ENCODE results near the gene INTS11.

The INTS11 gene

GRCh38 chr1:1366699-1367066 lies 42.2 kb upstream of the INTS11 start:
- Histone ChIP-seq H3K4me1 (ENCODE audit: control insufficient read depth in 5 of 5, insufficient read depth in 5 of 5, low read length in 5 of 5) (peaks cover 0 to 12% (median 10%) of the 10 kb centered on the region in 5 donors), H3K4me3 (ENCODE audit: low read depth in 1 of 5, low read length in 5 of 5) (no peak overlapping the region), H3K36me3 (ENCODE audit: control insufficient read depth in 5 of 5, insufficient read depth in 5 of 5, low read length in 5 of 5) (no peaks in the 10 kb centered on the region), H3K9me3 (ENCODE audit: control insufficient read depth in 5 of 5, low read length in 5 of 5) (peaks cover 0 to 10% (median 0%) of the 10 kb centered on the region in 5 donors), H3K27ac (ENCODE audit: low read depth, low read length) (no peak overlapping the region), H3K27me3 (ENCODE audit: control insufficient read depth in 5 of 5, insufficient read depth in 4 of 5, low read length in 5 of 5) (no peaks in the 10 kb centered on the region), H3K9ac (ENCODE audit: low read length in 5 of 5) (no peak overlapping the region)

GRCh38 chr1:1365875-1366698 lies 41.6 kb upstream of the INTS11 start:
- no peaks in the 10 kb centered on the region for H3K36me3 ChIP-seq (ENCODE audit: control insufficient read depth in 5 of 5, insufficient read depth in 5 of 5, low read length in 5 of 5)
- no peaks in the 10 kb centered on the region for H3K27me3 ChIP-seq (ENCODE audit: control insufficient read depth in 5 of 5, insufficient read depth in 4 of 5, low read length in 5 of 5)
- H3K9ac ChIP-seq (ENCODE audit: low read length in 5 of 5) = no peak overlapping the region
- H3K4me3 ChIP-seq (ENCODE audit: low read depth in 1 of 5, low read length in 5 of 5) = no peak overlapping the region
- H3K9me3 ChIP-seq (ENCODE audit: control insufficient read depth in 5 of 5, low read length in 5 of 5) = peaks cover 0 to 10% (median 0%) of the 10 kb centered on the region in 5 donors
- no peak overlapping the region for H3K27ac ChIP-seq (ENCODE audit: low read depth, low read length)
- peaks cover 0 to 13% (median 12%) of the 10 kb centered on the region in 5 donors for H3K4me1 ChIP-seq (ENCODE audit: control insufficient read depth in 5 of 5, insufficient read depth in 5 of 5, low read length in 5 of 5)

GRCh38 chr1:1364266-1364665 lies 39.8 kb upstream of the INTS11 start:
- H3K4me3 ChIP-seq (ENCODE audit: low read depth in 1 of 5, low read length in 5 of 5) = no peak overlapping the region
- peaks cover 0 to 10% (median 0%) of the 10 kb centered on the region in 5 donors for H3K9me3 ChIP-seq (ENCODE audit: control insufficient read depth in 5 of 5, low read length in 5 of 5)
- H3K27ac ChIP-seq (ENCODE audit: low read depth, low read length) = no peak overlapping the region
- peaks cover 3 to 32% (median 30%) of the 10 kb centered on the region in 5 donors for H3K4me1 ChIP-seq (ENCODE audit: control insufficient read depth in 5 of 5, insufficient read depth in 5 of 5, low read length in 5 of 5)
- H3K9ac ChIP-seq (ENCODE audit: low read length in 5 of 5) = no peak overlapping the region
- no peaks in the 10 kb centered on the region for H3K27me3 ChIP-seq (ENCODE audit: control insufficient read depth in 5 of 5, insufficient read depth in 4 of 5, low read length in 5 of 5)
- no peaks in the 10 kb centered on the region for H3K36me3 ChIP-seq (ENCODE audit: control insufficient read depth in 5 of 5, insufficient read depth in 5 of 5, low read length in 5 of 5)

DNA sequence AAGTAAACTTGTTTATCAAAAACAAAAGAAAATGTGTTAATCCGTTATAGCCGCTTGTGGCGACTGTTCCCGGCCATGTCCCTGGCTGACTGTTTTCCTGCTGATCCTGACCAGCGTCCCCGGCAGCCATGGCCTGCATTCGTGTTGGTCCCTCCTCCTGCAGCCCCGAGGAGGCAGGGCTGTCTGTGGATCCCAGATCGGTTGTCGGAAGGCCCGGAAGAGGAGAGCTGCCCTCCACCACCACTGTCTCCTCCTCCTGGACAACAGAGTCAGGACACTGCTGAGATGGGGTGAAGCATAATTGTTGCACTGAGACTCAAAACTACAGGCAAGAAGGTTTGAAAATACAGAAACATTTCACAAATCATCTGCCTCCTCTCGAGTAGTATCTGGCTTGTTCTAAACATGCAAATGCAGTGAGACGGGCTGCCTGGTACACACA lies 37.5 kb upstream of the INTS11 start:
- Histone ChIP-seq H3K4me3 (ENCODE audit: low read depth in 1 of 5, low read length in 5 of 5) (peak overlapping the region in 4 of 5 donors; percentile 5 to 42 (median 19)), H3K9me3 (ENCODE audit: control insufficient read depth in 5 of 5, low read length in 5 of 5) (peaks cover 0 to 6% (median 0%) of the 10 kb centered on the region in 5 donors), H3K36me3 (ENCODE audit: control insufficient read depth in 5 of 5, insufficient read depth in 5 of 5, low read length in 5 of 5) (no peaks in the 10 kb centered on the region), H3K27ac (ENCODE audit: low read depth, low read length) (peak overlapping the region; percentile 64), H3K27me3 (ENCODE audit: control insufficient read depth in 5 of 5, insufficient read depth in 4 of 5, low read length in 5 of 5) (peaks cover 0 to 5% (median 0%) of the 10 kb centered on the region in 5 donors), H3K9ac (ENCODE audit: low read length in 5 of 5) (peak overlapping the region in 2 of 5 donors; percentile 48 to 56), H3K4me1 (ENCODE audit: control insufficient read depth in 5 of 5, insufficient read depth in 5 of 5, low read length in 5 of 5) (peaks cover 3 to 52% (median 48%) of the 10 kb centered on the region in 5 donors)

- Histone ChIP-seq H3K4me3 (ENCODE audit: low read depth in 1 of 5, low read length in 5 of 5) (peak overlapping the region; percentile 5 to 42 (median 30)), H3K4me1 (ENCODE audit: control insufficient read depth in 5 of 5, insufficient read depth in 5 of 5, low read length in 5 of 5) (peaks cover 3 to 57% (median 53%) of the 10 kb centered on the region in 5 donors), H3K27me3 (ENCODE audit: control insufficient read depth in 5 of 5, insufficient read depth in 4 of 5, low read length in 5 of 5) (peaks cover 0 to 5% (median 0%) of the 10 kb centered on the region in 5 donors), H3K36me3 (ENCODE audit: control insufficient read depth in 5 of 5, insufficient read depth in 5 of 5, low read length in 5 of 5) (no peaks in the 10 kb centered on the region), H3K27ac (ENCODE audit: low read depth, low read length) (peak overlapping the region; percentile 64), H3K9ac (ENCODE audit: low read length in 5 of 5) (peak overlapping the region in 3 of 5 donors; percentile 4 to 56 (median 48)), H3K9me3 (ENCODE audit: control insufficient read depth in 5 of 5, low read length in 5 of 5) (no peaks in the 10 kb centered on the region)
Observed at GRCh38 chr1:1361233-1361981, 36.9 kb upstream of the INTS11 start.

- Histone ChIP-seq H3K36me3 (ENCODE audit: control insufficient read depth in 5 of 5, insufficient read depth in 5 of 5, low read length in 5 of 5) (no peaks in the 10 kb centered on the region), H3K4me3 (ENCODE audit: low read depth in 1 of 5, low read length in 5 of 5) (peak overlapping the region in 4 of 5 donors; percentile 0 to 42 (median 22)), H3K4me1 (ENCODE audit: control insufficient read depth in 5 of 5, insufficient read depth in 5 of 5, low read length in 5 of 5) (peaks cover 3 to 58% (median 57%) of the 10 kb centered on the region in 5 donors), H3K27ac (ENCODE audit: low read depth, low read length) (peak overlapping the region; percentile 84), H3K9ac (ENCODE audit: low read length in 5 of 5) (no peak overlapping the region), H3K9me3 (ENCODE audit: control insufficient read depth in 5 of 5, low read length in 5 of 5) (no peaks in the 10 kb centered on the region), H3K27me3 (ENCODE audit: control insufficient read depth in 5 of 5, insufficient read depth in 4 of 5, low read length in 5 of 5) (peaks cover 0 to 5% (median 0%) of the 10 kb centered on the region in 5 donors)
Observed at GRCh38 chr1:1360506-1361169, 36.2 kb upstream of the INTS11 start.

DNA sequence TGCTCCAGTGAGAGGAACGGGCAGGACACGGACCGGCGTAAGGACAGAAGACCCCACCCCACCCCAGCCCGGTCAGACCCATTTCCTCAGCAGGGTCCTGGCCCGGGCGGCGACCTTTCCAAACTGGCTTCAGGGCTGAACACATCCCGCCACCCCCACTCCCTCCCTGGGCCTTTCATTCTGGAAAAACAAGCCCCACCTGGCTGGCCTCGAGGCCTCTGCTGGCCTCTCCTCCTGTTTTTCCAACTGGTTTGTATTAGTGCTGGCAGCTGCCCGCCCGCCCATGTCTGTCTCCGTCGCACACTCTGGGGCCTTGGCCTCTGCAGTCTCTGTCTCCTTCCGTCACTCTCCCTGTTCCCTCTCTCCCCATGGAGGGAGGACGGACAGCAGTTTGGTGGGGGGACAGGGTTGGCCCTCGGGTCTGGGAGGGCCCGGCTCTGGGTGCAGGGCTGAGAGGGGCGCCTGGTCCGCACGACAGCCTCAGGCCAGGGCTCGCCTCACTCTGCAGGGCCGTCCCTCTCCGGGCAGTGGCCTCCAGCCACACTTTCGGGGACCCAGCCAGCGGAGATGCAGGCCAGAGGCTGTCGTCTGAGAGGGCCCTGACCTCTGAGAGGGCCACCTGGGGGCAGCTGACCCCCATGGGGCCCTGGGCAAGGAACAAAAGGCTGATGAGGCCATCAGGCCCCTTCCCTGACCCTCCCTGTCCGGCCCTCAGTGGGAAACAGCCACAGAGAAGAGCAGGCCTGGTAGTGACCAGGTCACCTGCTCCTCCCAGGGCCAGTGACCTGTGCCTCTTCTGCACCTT lies 35.4 kb upstream of the INTS11 start:
- peak overlapping the region in 2 of 5 donors; percentile 6 to 16 for H3K9ac ChIP-seq (ENCODE audit: low read length in 5 of 5)
- H3K27me3 ChIP-seq (ENCODE audit: control insufficient read depth in 5 of 5, insufficient read depth in 4 of 5, low read length in 5 of 5) = peaks cover 0 to 5% (median 0%) of the 10 kb centered on the region in 5 donors
- H3K4me3 ChIP-seq (ENCODE audit: low read depth in 1 of 5, low read length in 5 of 5) = peak overlapping the region in 3 of 5 donors; percentile 6 to 42 (median 8)
- no peaks in the 10 kb centered on the region for H3K9me3 ChIP-seq (ENCODE audit: control insufficient read depth in 5 of 5, low read length in 5 of 5)
- peak overlapping the region; percentile 84 for H3K27ac ChIP-seq (ENCODE audit: low read depth, low read length)
- H3K4me1 ChIP-seq (ENCODE audit: control insufficient read depth in 5 of 5, insufficient read depth in 5 of 5, low read length in 5 of 5) = peaks cover 3 to 61% (median 58%) of the 10 kb centered on the region in 5 donors
- H3K36me3 ChIP-seq (ENCODE audit: control insufficient read depth in 5 of 5, insufficient read depth in 5 of 5, low read length in 5 of 5) = peaks cover 0 to under 1% (median 0%) of the 10 kb centered on the region in 5 donors

GRCh38 chr1:1359308-1359663 lies 34.8 kb upstream of the INTS11 start:
- H3K9me3 ChIP-seq (ENCODE audit: control insufficient read depth in 5 of 5, low read length in 5 of 5) = no peaks in the 10 kb centered on the region
- peak overlapping the region; percentile 84 for H3K27ac ChIP-seq (ENCODE audit: low read depth, low read length)
- H3K36me3 ChIP-seq (ENCODE audit: control insufficient read depth in 5 of 5, insufficient read depth in 5 of 5, low read length in 5 of 5) = peaks cover 0 to 5% (median 2%) of the 10 kb centered on the region in 5 donors
- peak overlapping the region in 3 of 5 donors; percentile 16 to 84 (median 74) for H3K9ac ChIP-seq (ENCODE audit: low read length in 5 of 5)
- peaks cover 3 to 66% (median 64%) of the 10 kb centered on the region in 5 donors for H3K4me1 ChIP-seq (ENCODE audit: control insufficient read depth in 5 of 5, insufficient read depth in 5 of 5, low read length in 5 of 5)
- peaks cover 0 to 6% (median 0%) of the 10 kb centered on the region in 5 donors for H3K27me3 ChIP-seq (ENCODE audit: control insufficient read depth in 5 of 5, insufficient read depth in 4 of 5, low read length in 5 of 5)
- H3K4me3 ChIP-seq (ENCODE audit: low read depth in 1 of 5, low read length in 5 of 5) = peak overlapping the region in 4 of 5 donors; percentile 6 to 75 (median 32)
